GM12878 (cell line): ENCODE measurements around the gene ACACA. TPM values are rescaled to one million over a fixed set of nuclear protein-coding genes. Genes with fewer than 3 reads are reported as not detected.

Experiments used
- ATAC-seq: fragments of 200-7000 bp; cut with Tn5 transposase; 3 replicates; pipeline ENCODE4 v1.9.1; 2020; ENCODE audit warnings: mild to moderate bottlenecking, moderate library complexity
- BruUV-seq: library from RNA; stranded (reverse); fragments of 400-500 nt; replicated peaks from 2 replicates; lab custom pipeline; 2021; lab: Mats Ljungman, UMichigan
- CTCF ChIA-PET: fragments of 300-600 bp; sonication (Branson Sonifier 250); formaldehyde crosslinking; extraction: SDS; loops from one replicate; lab custom pipeline; 2021; ENCODE audit warnings: inconsistent platforms; lab: Yijun Ruan, JAX
- POLR2A ChIA-PET: fragments of 350-600 bp; formaldehyde crosslinking; extraction: SDS; loops from one replicate; lab custom pipeline; 2021; ENCODE audit warnings: inconsistent platforms; lab: Charles Lee
- RAD21 ChIA-PET: fragments of 300-600 bp; sonication (Branson Sonifier 250); formaldehyde crosslinking; loops from one replicate; lab custom pipeline; 2023; ENCODE audit warnings: antibody characterized with exemption; ENCODE audit not compliant: unreplicated experiment; lab: Charles Lee
- SMC1A ChIA-PET: fragments of 300-600 bp; sonication (Branson Sonifier 250); formaldehyde crosslinking; loops from one replicate; lab custom pipeline; 2023; ENCODE audit not compliant: unreplicated experiment, uncharacterized antibody; lab: Charles Lee
- DNase-seq: peaks from one replicate; pipeline ENCODE4 v3.0.0-alpha.2; 2011; ENCODE audit warnings: low read depth, low spot score
- FAIRE-seq: peaks from 3 replicates; lab custom pipeline; 2011; peaks lifted over from hg19 to GRCh38; lab: Jason Lieb, UNC
- H2AFZ ChIP-seq: 2 replicates; pipeline ENCODE4 v1.6.0; 2011; ENCODE audit warnings: low read depth, low read length, control low read depth; ENCODE audit not compliant: control insufficient read depth
- H3K27ac ChIP-seq: 2 replicates; pipeline ENCODE4 v1.5.1; 2011; ENCODE audit warnings: control low read depth; ENCODE audit not compliant: control insufficient read depth, insufficient read depth
- H3K27me3 ChIP-seq, 2 experiments: replicated peaks in 1 of 2; 2 replicates each; pipeline versions ENCODE4 v1.6.0 to v1.6.1; 2011; ENCODE audit warnings: low read length in 1 of 2; ENCODE audit not compliant: control insufficient read depth in 2 of 2, insufficient read depth in 2 of 2
- H3K36me3 ChIP-seq, 2 experiments: 2 replicates each; pipeline ENCODE4 v1.5.1; 2011; ENCODE audit warnings: low read length in 1 of 2; ENCODE audit not compliant: control insufficient read depth in 2 of 2, insufficient read depth in 2 of 2
- H3K4me1 ChIP-seq: 2 replicates; pipeline ENCODE4 v1.6.1; 2011; ENCODE audit warnings: mild to moderate bottlenecking, low read length, moderate library complexity, mixed read lengths; ENCODE audit not compliant: control insufficient read depth, insufficient read depth
- H3K4me2 ChIP-seq: 2 replicates; pipeline ENCODE4 v1.6.0; 2011; ENCODE audit warnings: control low read depth; ENCODE audit not compliant: control insufficient read depth, insufficient read depth
- H3K4me3 ChIP-seq: fragments of 200-600 bp; sonication (generic); 2 replicates; pipeline ENCODE4 v1.5.1; 2016
- H3K79me2 ChIP-seq: 2 replicates; pipeline ENCODE4 v1.6.0; 2011; ENCODE audit warnings: low read length; ENCODE audit not compliant: control insufficient read depth, insufficient read depth
- H3K9ac ChIP-seq: 2 replicates; pipeline ENCODE4 v1.8.0; 2011; ENCODE audit warnings: low read length, control low read depth, mixed read lengths; ENCODE audit not compliant: control insufficient read depth, insufficient read depth
- H3K9me3 ChIP-seq: replicated peaks from 3 replicates; pipeline ENCODE4 v1.5.1; 2011; ENCODE audit warnings: mild to moderate bottlenecking, low read length; ENCODE audit not compliant: control insufficient read depth, insufficient read depth
- H4K20me1 ChIP-seq: 2 replicates; pipeline ENCODE4 v1.6.0; 2011; ENCODE audit not compliant: control insufficient read depth, insufficient read depth
- KDM1A ChIP-seq: fragments of 200-600 bp; sonication (generic); IDR thresholded peaks from 2 replicates; pipeline ENCODE4 v1.6.1; 2016; ENCODE audit warnings: borderline replicate concordance
- NFXL1 ChIP-seq: fragments of 450-650 bp; IDR thresholded peaks from 2 replicates; pipeline ENCODE4 v1.6.1; 2017; ENCODE audit warnings: antibody characterized with exemption, mild to moderate bottlenecking, borderline replicate concordance
- NR2C2 ChIP-seq: IDR thresholded peaks from 2 replicates; pipeline ENCODE4 v1.6.1; 2011; ENCODE audit warnings: borderline replicate concordance, low read depth; ENCODE audit not compliant: control insufficient read depth, insufficient read length
- PAX5 ChIP-seq: IDR thresholded peaks from 2 replicates; pipeline ENCODE4 v1.6.1; 2011; ENCODE audit warnings: low read depth, low read length, borderline replicate concordance
- PBX3 ChIP-seq: IDR thresholded peaks from 2 replicates; pipeline ENCODE4 v1.6.1; 2011; ENCODE audit warnings: mild to moderate bottlenecking, low read depth, low read length, moderate library complexity; ENCODE audit not compliant: insufficient replicate concordance
- SREBF2 ChIP-seq: IDR thresholded peaks from 2 replicates; pipeline ENCODE4 v1.6.1; 2012; ENCODE audit warnings: mild to moderate bottlenecking, low read length
- ZBED1 ChIP-seq: IDR thresholded peaks from 2 replicates; pipeline ENCODE4 v1.6.1; 2016; ENCODE audit warnings: borderline replicate concordance
- ZSCAN29 ChIP-seq: fragments of 450-650 bp; IDR thresholded peaks from 2 replicates; pipeline ENCODE4 v1.6.1; 2017; ENCODE audit warnings: mild to moderate bottlenecking, moderate library complexity
- WGBS: methylation state at CpG from one replicate; pipeline ENCODE4 v1.1.6; 2016; ENCODE audit warnings: low lambda C conversion rate; ENCODE audit not compliant: insufficient replicate concordance, insufficient coverage; ENCODE audit errors: missing lambda C conversion rate; 5-methylcytosine and 5-hydroxymethylcytosine counted together
- in situ Hi-C: fragments of 300-500 bp; cut with MboI; formaldehyde crosslinking; loops from 9 replicates; pipeline ENCODE4 v1.14.3; 2018; ENCODE audit warnings: mixed read lengths
- intact Hi-C: fragments of 100-400 bp; cut with micrococcal nuclease; formaldehyde crosslinking; loops from one replicate; pipeline ENCODE4 v1.14.2; 2022; ENCODE audit not compliant: unreplicated experiment
- polyA plus RNA-seq, 11 experiments: library from polyadenylated mRNA; depleted of rRNA in 4 of 11; unstranded in 6 of 11; stranded (reverse) in 5 of 11; fragments of >200 nt; fragmentation: Nextera tagmentation in 4 of 11; fragmentation: Illumina TruSeq in 1 of 11; extraction: Ambion mirVana in 4 of 11; extraction: Trizol in 1 of 11; gene quantifications; 1 replicate in 1 of 11; 2 replicates in 10 of 11; pipeline versions ENCODE4 v1.2.1 to v1.2.3, GENCODE V29; 2011 to 2016; ENCODE audit warnings: inconsistent platforms in 2 of 11, missing spikeins in 2 of 11, low read depth in 1 of 11
- total RNA-seq, 4 experiments: library from RNA; depleted of rRNA in 3 of 4; stranded (reverse); fragments of >200 nt in 3 of 4; fragmentation: Illumina TruSeq in 1 of 4; extraction: Trizol in 1 of 4; gene quantifications; 2 replicates each; pipeline versions ENCODE4 v1.2.1 to v1.2.3, GENCODE V29; 2013 to 2021

ACACA gene
- total and polyA plus RNA-seq, 10 of the 15 experiments (the other 5 are each of a cell fraction or from before 2014, with no cell fraction given), result 12.9 to 74.2 (median 32.0) TPM

GRCh38 chr17:37180376-37180775 is 226.3 kb downstream of the ACACA start:
- in situ Hi-C loops (no loop called here), intact Hi-C loops (no loop called here)
- no peak for ATAC-seq
- Histone ChIP-seq H3K27ac (no peak overlapping the region), H2AFZ (no peak overlapping the region), H3K36me3 (peaks cover 3 to 21% of the 10 kb centered on the region in 2 experiments; a peak in 3 of 4 replicates), H3K9me3 (no peaks in the 10 kb centered on the region), H3K9ac (no peak overlapping the region), H4K20me1 (no peaks in the 10 kb centered on the region), H3K4me3 (no peak overlapping the region), H3K79me2 (no peaks in the 10 kb centered on the region), H3K4me1 (no peaks in the 10 kb centered on the region), H3K4me2 (no peak overlapping the region), H3K27me3 (no peaks in the 10 kb centered on the region)
- SMC1A ChIA-PET, result interaction anchor here (1.5 kb wide), 1 partner anchor 55 kb away, joined by 5 read pairs; no protein-coding TSS in a partner anchor
- BruUV-seq, result no TSS peak
- no peak for DNase-seq
- RAD21 ChIA-PET, result no interaction called here
- TF ChIP-seq ZSCAN29 (no peak), PAX5 (no peak)
- no peak for FAIRE-seq
- 95% methylated on average over 1 of the region's 1 CpG for WGBS
- CTCF ChIA-PET, result interaction anchor here (1.1 kb wide), 1 partner anchor 11 kb away, joined by 3 read pairs; no protein-coding TSS in a partner anchor
- POLR2A ChIA-PET, result no interaction called here

- TF ChIP-seq ZBED1 (no peak), NR2C2 (no peak), NFXL1 (no peak), SREBF2 (no peak), KDM1A (no peak), PBX3 (no peak)
- CTCF ChIA-PET, result interaction anchor here (1.1 kb wide), 1 partner anchor 10 kb away, joined by 3 read pairs; no protein-coding TSS in a partner anchor
- no peak overlapping the region for H2AFZ ChIP-seq
- in situ Hi-C loops (no loop called here), intact Hi-C loops (no loop called here)
- 95% methylated on average over 1 of the region's 1 CpG for WGBS
- BruUV-seq, result no TSS peak
- H3K4me1 ChIP-seq, result no peaks in the 10 kb centered on the region
- no peaks in the 10 kb centered on the region for H3K27me3 ChIP-seq
- no peak overlapping the region for H3K4me2 ChIP-seq
- no peak overlapping the region for H3K9ac ChIP-seq
- H3K4me3 ChIP-seq, result no peak overlapping the region
- POLR2A ChIA-PET, result no interaction called here
- no peaks in the 10 kb centered on the region for H3K9me3 ChIP-seq
- RAD21 ChIA-PET, result no interaction called here
- no peaks in the 10 kb centered on the region for H4K20me1 ChIP-seq
- SMC1A ChIA-PET, result interaction anchor here (0.8 to 1.5 kb wide), 3 partner anchors 9 to 56 kb away, joined by 3 to 5 read pairs (median 4); no protein-coding TSS in a partner anchor
- FAIRE-seq, result no peak
- no peak overlapping the region for H3K27ac ChIP-seq
- ATAC-seq, result no peak
- H3K79me2 ChIP-seq, result no peaks in the 10 kb centered on the region
- H3K36me3 ChIP-seq, result peaks cover 3 to 21% of the 10 kb centered on the region in 2 experiments; a peak in 3 of 4 replicates
- DNase-seq, result no peak
These were observed 226.7 kb downstream of the ACACA start for GRCh38 chr17:37179893-37180292.
